NT2/D1 (cell line): ENCODE results near the gene GNB2.

ENCODE experiments used
- YY1 ChIP-seq: IDR thresholded peaks from 2 replicates; pipeline ENCODE4 v1.6.1; 2011; ENCODE audit not compliant: insufficient read length, insufficient read depth
- ZNF274 ChIP-seq: IDR thresholded peaks from 2 replicates; pipeline ENCODE4 v1.6.1; 2011; ENCODE audit warnings: mild to moderate bottlenecking, low read depth, low read length

DNA sequence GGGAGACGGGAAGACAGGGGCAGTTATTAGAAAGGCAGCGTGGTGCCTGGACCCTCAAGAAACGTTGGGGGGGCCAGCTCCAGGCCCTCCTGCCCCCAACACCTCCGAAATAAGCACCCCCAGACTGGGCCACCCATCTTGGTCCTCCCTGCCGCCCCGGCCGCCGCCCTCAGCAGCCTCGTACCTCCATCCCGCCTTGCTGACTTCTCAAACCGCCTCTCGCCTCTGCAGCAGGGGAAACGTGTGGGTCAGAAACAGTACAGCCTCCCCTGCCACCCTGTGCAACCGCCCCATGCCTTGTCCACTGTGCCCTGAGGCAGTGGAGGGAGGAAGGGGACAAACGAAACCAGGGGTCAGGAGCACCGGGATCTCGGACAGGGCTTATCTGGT is 13.3 kb downstream of the GNB2 start:
- TF ChIP-seq ZNF274: no peak
- TF ChIP-seq YY1: no peak
